ENCODE measurements around the gene DHDH.
"Not testable (repeated sequence)": the region's sequence is repeated elsewhere in the genome, so short reads cannot be mapped to it uniquely, and the experiment has no call there.

The DHDH gene

DNA sequence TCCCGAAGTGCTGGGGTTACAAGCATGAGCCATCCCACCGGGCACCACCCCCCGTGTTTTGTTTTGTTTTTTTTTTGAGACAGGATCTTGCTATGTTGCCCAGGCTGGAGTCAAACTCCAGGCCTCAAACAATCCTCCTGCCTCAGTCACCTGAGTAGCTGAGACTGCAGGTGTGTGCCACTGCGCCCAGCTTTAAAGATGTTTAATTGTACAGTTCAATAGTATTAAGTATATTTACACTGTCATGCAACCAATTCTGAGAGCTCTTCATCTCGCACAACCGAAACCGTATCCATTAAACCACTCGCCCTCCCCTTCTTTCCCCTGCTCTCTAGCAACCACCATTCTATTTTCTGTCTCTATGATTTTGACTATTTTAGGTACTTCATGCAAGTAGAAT, 17.7 kb upstream of the DHDH start:
- no peak for DNase-seq (ENCODE audit: low read depth in 2 of 2)

DNA sequence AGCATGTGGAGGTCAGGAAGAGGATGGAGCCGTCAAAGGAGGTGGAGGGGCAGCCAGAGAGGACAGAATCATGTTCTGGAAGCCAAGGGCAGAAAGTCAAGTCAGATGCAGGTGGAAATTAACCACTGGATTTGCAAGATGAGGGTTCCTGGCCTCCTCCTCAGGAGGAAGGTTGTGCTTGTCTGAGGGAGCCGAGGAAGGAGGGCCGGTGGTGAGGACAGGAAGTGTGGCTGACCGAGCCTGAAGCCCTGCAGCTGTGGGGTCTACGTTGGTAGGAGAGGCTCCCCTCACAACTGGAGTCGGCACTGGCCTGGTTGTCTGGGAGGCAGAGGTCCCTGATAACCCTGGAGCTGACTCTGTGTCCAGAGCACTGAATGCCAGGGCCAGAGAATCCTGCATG, 15.4 kb upstream of the DHDH start:
- DNase-seq (ENCODE audit: low read depth in 2 of 2) = no peak

DNA sequence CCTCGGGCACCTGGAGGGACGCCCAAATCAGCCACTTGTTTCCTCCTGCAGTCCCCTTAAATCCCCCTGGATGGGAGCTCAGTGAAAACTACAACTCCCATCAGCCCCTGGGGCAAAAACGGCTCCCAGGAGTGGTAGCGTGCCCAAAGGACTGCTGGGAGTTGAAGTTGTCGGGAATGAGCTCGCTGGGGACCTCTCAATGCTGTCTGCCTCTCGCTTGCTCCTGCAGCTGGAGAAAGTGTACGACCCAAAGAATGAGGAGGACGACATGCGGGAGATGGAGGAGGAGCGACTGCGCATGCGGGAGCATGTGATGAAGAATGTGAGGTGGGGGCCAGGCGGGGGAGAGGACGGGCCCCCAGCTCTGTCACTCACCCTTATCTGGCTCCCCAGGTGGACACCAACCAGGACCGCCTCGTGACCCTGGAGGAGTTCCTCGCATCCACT, 14.7 kb upstream of the DHDH start:
- no peak for DNase-seq (ENCODE audit: low read depth in 2 of 2)

DNA sequence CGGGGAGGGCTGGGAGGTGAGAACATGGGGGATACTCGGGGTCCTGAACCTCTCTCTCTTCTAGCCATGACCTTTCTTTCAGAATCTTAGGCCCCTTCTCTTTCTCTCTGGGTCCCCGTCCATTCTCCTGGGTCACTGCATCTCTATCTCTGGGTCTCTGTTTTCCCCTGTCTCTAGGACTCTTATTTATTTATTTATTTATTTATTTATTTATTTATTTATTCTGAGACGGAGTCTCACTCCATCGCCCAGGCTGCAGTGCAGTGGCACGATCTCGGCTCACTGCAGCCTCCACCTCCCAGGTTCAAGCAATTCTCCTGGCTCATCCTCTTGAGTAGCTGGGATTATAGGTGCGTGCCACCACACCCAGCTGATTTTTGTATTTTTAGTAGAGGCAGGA, 14.2 kb upstream of the DHDH start:
- not testable (repeated sequence) for DNase-seq (ENCODE audit: low read depth in 2 of 2)

DNA sequence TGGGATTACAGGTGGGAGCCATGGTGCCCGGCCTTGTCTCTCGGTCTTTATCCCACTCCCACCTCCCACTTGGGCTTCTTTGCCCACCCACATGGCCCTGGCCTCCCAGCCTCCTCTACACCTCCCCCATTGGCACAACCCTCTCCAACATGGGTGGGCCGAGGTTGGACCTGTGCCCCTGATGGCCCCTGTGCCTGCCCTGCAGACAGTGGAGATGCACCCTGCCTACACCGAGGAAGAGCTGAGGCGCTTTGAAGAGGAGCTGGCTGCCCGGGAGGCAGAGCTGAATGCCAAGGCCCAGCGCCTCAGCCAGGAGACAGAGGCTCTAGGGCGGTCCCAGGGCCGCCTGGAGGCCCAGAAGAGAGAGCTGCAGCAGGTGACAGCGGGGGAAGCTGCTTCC, 12.6 kb upstream of the DHDH start:
- no peak for DNase-seq (ENCODE audit: low read depth in 2 of 2)

DNA sequence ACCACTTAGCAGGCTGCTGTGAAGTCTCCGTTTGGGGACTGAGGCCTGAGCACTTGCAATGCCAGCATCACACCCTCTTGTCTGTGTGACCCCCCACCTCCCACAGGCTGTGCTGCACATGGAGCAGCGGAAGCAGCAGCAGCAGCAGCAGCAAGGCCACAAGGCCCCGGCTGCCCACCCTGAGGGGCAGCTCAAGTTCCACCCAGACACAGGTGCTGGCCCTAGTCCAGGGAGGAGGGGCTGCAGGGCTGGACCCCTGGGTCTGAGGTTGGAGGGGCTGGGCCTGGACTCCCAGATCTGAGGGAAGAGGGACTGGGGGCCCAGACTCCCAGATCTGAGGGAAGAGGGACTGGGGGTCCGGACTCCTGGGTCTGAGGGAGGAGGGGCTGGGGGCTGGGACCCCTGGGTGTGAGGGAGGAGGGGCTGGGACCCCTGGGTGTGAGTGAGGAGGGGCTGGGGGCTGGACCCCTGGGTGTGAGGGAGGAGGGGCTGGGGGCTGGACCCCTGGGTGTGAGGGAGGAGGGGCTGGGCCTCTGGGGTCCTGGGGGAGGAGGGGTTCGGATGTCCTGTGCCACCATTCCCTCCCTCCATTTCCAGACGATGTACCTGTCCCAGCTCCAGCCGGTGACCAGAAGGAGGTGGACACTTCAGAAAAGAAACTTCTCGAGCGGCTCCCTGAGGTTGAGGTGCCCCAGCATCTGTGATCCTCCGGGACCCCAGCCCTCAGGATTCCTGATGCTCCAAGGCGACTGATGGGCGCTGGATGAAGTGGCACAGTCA, 11.6 kb upstream of the DHDH start:
- DNase-seq (ENCODE audit: low read depth in 2 of 2) = no peak

DNA sequence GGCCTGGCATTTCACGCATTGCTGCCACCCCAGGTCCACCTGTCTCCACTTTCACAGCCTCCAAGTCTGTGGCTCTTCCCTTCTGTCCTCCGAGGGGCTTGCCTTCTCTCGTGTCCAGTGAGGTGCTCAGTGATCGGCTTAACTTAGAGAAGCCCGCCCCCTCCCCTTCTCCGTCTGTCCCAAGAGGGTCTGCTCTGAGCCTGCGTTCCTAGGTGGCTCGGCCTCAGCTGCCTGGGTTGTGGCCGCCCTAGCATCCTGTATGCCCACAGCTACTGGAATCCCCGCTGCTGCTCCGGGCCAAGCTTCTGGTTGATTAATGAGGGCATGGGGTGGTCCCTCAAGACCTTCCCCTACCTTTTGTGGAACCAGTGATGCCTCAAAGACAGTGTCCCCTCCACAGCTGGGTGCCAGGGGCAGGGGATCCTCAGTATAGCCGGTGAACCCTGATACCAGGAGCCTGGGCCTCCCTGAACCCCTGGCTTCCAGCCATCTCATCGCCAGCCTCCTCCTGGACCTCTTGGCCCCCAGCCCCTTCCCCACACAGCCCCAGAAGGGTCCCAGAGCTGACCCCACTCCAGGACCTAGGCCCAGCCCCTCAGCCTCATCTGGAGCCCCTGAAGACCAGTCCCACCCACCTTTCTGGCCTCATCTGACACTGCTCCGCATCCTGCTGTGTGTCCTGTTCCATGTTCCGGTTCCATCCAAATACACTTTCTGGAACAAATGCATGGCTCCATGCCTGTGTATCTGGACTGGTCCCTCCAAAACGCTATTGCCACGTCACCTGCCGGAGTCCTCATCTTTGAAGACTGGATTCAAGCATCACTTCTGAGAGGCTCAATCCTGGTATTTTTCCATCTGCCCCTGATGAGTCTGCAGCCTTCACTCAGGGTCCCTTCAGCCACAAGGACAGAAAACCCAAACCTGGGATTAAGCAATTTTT, 10.7 kb upstream of the DHDH start:
- no peak for DNase-seq (ENCODE audit: low read depth in 2 of 2)

DNA sequence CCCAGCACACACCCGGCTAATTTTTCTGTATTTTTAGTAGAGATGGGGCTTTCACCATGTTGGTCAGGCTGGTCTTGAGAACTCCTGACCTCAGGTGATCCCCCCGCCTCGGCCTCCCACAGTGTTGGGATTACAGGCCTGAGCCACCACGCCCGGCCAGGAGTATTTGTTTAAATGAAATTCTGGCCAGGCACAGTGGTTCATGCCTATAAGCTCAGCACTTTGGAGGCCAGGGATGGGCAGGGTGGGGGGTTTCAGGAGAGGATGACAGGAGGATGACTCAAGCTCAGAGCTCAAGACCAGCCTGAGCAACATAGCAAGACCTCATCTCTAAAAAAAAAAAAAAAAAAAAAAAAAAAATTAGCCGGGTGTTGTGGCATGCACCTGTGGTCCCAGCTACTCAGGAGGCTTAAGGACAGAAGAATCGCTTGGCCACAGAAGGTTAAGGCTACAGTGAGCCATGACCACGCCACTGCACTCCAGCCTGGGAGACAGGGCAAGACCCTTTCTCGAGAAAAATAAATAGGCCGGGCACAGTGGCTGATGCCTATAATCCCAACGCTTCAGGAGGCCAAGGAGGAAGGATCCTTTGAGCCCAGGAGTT, 8.2 kb upstream of the DHDH start:
- no peak for DNase-seq (ENCODE audit: low read depth in 2 of 2)

DNA sequence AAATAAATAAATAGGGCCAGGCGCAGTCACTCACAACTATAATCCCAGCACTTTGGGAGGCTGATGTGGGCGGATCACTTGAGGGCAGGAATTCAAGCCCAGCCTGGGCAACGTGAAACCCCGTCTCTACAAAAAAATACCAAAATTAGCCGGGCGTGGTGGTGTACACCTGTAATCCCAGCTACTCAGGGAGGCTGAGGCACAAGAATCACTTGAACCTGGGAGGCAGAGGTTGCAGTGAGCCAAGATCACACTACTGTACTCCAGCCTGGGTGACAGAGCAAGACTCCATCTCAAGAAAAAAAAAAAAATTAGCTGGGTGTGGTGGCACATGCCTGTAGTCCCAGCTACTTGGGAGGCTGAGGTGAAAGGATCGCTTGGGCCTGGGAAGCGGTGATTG, 7.6 kb upstream of the DHDH start:
- DNase-seq (ENCODE audit: low read depth in 2 of 2) = not testable (repeated sequence)

DNA sequence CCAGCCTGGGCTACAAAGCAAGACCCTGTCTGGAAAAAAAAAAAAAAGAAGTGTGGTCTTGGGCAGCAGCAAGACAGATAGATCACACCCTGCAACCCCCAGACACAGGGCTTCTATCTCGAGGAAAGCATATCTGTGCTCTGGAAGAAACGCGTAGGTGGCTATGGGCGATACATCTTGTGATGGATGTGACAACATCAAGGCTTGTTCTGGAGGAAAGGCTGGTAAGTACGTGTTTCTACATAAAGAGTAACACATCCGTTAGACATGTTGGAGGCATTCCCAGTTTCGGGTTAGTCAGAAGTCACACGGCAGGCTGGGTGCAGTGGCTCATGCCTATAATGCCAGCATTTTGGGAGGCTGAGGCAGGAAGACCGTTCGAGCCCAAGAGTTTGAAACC, 6.6 kb upstream of the DHDH start:
- no peak for DNase-seq (ENCODE audit: low read depth in 2 of 2)

DNA sequence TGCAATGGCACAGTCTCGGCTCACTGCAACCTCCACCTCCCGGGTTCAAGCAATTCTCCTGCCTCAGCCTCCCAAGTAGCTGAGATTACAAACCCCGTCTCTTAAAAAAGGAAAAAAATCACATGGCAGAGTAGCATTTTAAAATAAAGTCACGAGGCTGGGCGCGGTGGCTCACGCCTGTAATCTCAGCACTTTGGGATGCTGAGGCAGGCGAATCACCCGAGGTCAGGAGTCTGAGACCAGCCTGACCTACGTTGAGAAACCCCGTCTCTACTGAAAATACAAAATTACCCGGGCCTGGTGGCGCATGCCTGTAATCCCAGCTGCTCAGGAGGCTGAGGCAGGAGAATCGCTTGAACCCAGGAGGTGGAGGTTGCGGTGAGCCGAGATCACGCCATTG, 5.8 kb upstream of the DHDH start:
- DNase-seq (ENCODE audit: low read depth in 2 of 2) = not testable (repeated sequence)

DNA sequence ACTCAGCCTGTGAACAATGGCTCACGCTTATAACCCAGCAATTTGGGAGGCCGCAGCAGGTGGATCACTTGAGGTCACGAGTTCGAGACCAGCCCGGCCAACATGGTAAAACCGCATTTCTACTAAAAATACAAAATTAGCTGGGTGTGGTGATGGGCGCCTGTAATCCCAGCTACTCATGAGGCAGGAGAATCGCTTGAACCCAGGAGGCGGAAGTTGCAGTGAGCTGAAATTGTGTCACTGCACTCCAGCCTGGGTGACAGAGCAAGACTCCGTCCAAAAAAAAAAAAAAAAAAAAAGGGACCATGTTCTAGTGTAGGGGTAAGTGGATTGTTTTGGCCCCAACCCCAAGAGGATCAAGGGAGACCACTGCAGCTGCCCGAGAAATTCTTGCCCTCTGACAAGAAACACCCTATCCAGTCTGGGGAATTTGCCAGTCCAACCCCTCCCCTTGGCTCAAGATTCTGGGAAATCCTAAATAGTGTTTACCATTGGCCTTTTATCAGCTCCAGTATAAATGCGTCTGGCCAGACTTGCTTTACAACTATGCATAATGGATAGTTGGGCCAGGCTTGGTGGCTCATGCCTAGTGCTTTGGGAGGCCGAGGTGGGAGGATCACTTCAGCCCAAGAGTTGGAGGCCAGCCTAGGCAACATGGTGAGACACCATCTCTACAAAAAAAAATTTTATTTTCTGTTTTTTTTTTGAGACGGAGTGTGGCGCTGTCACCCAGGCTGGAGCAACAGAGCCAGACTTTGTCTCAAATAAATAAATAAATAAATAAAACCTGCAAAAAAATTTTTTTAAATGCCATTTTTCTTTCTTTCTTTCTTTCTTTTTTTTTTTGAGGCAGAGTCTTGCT, 5.1 kb upstream of the DHDH start:
- no peak for DNase-seq (ENCODE audit: low read depth in 2 of 2)

DNA sequence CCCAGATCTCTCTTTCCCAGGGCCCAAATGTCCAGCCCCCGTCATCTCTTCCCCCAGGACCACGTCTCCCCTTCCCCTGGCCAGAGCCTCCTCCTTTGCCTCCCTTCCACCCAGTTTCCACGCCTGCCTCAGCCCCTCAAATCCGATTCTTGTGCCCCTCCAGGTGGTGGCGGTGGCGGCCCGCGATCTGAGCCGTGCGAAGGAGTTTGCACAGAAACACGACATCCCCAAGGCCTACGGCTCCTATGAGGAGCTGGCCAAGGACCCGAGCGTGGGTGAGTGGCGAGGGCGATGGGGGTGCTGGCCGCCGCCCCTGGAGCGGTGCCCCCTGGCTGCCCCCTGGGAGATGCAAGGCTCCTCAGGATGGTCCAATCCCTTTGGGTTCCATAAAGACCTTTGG, 1.3 kb downstream of the DHDH start:
- no peak for DNase-seq (ENCODE audit: low read depth in 2 of 2)

DNA sequence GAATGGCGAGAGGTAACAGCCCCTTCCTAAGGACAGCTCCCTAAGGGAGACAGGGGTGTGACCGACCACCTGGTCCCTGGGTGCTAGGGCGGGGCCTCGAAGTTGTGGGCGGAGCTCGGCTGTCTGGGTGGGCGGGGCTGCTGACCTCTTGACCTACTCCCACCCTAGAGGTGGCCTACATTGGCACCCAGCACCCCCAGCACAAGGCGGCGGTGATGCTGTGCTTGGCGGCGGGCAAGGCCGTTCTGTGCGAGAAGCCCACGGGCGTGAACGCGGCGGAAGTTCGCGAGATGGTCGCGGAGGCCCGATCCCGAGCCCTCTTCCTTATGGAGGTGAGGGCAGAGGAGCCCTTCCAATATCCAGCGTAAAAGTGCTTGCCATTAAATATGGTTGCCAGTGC, 2.4 kb downstream of the DHDH start:
- DNase-seq (ENCODE audit: low read depth in 2 of 2) = no peak

DNA sequence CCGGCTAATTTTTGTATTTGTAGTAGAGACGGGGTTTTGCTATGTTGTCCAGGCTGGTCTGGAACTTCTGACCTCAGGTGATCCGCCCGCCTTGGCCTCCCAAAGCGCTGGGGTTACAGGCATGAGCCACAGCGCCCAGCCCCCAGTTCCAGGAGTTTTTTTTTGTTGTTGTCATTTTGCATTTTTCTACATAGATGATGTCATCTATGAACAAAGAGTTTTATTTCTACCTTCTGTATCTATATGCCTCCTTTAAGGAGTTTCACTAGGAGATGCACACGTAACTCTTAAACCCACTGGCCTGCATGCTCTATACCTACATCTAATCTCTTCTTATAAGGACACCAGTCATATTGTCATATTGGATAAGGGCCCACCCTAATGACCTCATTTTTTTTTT, 4.8 kb downstream of the DHDH start:
- DNase-seq (ENCODE audit: low read depth in 2 of 2) = no peak

DNA sequence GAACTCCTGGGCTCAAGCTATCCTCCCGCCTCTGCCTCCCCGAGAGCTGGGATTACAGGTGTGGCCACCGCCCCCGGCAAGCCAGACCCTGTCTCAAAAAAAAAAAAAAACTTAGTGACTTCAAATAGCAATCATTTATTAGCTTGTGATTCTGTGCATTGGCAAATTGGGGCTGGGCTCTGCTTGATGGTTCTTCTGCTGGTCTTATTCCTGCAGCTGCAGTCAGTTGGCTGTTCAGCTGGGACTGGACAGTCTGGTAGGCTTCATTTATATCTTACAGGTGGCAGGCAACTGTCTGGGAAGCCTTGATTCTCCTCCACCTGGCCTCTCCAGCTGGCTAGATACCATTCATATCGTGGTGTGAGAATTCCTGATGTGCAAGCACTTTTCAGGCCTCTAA, 7.4 kb downstream of the DHDH start:
- DNase-seq (ENCODE audit: low read depth in 2 of 2) = no peak

DNA sequence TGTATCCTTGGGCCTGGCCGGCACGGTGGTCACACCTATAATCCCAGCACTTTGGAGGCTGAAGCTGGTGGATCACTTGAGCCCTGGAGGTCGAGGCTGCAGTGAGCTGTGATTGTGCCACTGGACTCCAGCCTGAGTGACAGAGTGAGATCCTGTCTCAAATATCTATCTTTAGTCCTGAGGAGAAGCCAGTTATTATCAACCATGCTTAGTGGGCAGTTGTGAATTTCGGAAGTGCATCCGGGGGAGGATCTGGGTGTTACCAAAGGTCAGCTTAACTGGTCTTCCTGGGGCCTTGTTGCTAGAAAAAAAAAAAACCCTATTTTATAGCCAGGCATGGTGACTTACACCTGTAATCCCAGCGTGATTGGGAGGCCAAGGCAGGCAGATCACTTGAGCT, 9.6 kb downstream of the DHDH start:
- no peak for DNase-seq (ENCODE audit: low read depth in 2 of 2)

DNA sequence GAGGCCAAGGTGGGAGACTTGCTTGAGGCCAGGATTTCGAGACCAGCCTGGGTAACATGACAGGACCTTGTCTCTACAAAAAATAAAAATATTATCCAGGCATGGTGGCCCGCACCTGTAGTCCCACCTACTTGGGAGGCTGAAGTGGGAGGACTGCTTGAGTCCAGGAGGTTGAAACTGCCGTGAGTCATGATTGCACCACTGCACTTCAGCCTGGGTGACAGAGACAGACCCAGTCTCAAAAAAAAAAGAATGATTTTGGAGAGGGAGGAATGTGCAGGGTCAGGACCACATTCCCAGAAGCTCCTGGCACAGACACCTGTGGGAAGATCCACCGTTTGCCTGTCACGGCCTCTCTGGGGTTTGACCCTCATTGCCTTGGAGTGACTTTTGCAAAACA, 11.9 kb downstream of the DHDH start:
- no peak for DNase-seq (ENCODE audit: low read depth in 2 of 2)

DNA sequence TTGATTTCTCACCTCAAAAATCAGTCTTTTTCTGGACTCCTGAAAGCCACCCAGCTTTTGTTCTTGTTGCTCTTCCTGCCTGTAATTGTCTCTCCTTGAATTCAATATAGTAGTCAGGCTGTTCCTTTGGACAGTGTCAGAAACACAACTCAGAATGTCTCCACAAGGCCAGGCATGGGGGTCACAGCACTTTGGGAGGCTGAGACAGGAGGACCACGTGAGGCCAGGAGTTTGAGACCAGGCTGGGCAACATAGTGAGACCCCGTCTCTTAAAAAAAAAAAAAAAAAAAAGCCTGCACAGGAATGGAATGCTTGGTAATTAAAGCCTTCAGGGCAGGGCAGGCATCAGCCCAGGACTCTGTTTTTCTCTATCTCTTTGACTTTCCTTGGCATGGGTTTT, 12.3 kb downstream of the DHDH start:
- no peak for DNase-seq (ENCODE audit: low read depth in 2 of 2)

DNA sequence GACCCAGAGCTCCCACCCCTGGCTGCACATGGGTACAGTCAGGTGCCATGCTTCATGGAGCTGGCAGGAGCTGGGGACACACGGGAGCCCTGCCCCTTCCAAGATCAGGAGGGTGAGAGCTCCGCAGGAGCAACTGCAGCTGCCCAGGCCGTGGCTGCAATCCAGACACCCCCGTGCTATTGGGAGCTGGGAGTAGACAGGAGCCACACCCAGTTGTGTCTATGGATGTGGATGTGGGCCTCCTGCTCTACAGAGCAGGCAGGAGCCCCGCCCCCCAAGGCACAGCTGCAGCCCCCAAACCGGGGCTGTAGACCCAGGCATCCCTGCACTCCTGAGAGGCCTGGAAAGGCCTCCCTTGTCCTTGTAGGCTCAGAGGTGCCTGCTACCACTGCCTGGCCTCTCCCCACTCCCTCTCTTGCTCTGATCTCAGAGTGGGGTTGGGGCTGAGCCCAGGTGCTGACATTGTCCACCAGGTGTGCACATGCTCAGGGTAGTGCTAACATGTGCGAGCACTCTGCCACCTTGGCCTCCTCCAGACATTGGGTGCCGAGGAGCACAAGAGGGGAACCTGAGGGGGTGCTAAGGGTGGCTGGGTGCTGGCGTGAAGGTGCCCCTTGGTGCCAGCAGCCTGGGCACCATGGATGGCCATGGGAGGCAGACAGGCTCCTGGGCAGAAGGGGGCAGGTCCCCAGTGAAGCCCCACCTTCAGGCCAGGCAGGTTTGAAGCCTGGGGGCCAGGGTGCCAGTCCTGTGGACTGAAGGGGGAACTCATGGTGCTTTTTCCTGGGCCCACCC, 13.2 kb downstream of the DHDH start:
- DNase-seq (ENCODE audit: low read depth in 2 of 2) = no peak

DNA sequence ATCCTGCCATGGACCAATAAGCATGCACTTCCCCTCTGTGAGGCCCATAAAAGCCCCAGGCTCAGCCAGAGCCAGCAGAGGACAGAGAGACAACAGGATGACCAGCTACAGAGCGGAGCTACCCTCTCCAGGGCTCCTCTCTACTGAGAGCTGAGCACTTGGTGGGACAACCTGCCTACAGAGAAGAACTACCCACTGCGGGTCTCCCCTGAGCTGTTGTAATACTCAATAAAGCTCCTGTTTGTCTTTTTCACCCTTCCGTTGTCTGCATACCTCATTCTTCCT, 13.7 kb downstream of the DHDH start:
- no peak for DNase-seq (ENCODE audit: low read depth in 2 of 2)

Measured in stimulated activated CD4-positive, alpha-beta T cell treated with anti-CD3 and anti-CD28 coated beads, Interleukin-1b, Interleukin-23, amount 100 ng/mL, for 1 hour (primary cell).